DLD1 (cell line): ENCODE measurements around the gene ALDH5A1.
"Not testable (repeated sequence)": the region's sequence is repeated elsewhere in the genome, so short reads cannot be mapped to it uniquely, and the experiment has no call there.

Source experiments
- in situ Hi-C: cut with HindIII; loops from 2 replicates; pipeline ENCODE4 v1.10.0; 2017; ENCODE audit warnings: low sequenced_read_pairs

The ALDH5A1 gene

DNA sequence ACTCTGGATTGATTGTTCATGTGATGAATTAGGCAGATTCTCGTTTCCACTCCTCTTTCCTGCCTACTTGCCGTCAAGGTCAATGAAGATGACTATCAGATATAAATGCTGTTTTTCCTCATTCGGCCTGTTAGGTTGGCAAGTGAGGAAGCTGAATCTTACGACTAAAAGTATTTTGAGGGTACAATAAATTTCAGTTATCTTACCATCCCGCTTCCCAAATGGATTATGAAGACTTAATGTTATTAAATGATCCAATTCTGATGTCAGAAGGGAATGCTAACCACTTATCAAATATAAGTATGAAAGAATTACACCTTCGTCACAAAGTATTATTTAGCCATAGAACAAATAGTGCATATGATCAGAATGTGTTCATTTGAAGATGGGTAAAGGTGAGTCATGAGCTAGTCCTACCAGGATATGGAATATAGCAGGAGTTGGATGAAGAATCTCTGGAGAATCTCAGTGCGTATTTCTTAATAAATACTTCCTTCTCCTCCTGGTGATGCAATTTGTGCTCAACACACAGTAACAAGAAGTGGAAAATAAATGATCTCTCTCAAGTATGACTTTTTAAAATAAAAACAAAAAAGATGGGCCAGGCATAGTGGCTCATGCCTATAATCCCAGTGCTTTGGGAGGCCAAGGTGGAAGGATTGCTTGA is 10.0 kb upstream of the ALDH5A1 start:
- in situ Hi-C loops: no loop called here

DNA sequence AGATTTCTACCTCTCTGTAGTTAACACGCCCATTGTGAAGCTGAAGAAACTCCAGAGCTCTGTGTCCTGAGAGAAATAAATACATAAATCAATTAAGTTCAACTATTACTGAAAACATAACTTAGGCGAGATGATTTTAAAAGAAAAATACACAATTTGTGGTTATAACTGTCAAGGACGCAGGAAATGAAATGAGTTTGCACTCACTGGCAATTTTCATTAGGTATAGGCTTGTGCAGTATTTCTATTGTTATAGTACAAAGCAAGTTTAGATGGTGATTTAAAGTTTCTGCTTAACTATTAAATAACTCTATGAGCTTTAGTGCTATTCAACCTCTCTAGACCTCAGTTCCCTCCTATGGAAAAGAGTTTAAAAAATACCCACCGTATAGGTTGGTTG is 8.7 kb upstream of the ALDH5A1 start:
- in situ Hi-C loops: no loop called here

DNA sequence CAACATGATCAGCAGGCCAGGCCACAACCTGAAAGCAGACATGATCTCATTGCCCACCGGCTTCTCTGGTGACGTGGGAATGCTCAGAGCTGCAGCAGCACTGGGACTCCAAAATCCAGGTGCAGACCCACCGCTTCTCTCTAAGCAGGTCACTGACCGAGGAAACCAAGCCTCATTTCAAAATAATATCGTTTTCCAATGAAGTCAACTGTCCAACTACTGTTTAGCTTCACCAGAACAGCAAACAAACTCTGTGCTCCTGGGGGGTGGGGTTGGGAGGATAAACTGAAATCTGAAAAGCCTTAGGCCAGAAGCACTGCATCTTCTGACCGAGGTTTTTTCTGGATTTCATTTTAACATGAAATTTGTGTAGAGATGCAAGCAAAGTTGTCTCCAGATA is 5.3 kb upstream of the ALDH5A1 start, which contains the start of gene GPLD1:
GPLD1 (minus strand) TSS at position 109 of the 400 bp plus-strand sequence; CDS start at position 42, 67 bp downstream.
- in situ Hi-C loops: no loop called here

DNA sequence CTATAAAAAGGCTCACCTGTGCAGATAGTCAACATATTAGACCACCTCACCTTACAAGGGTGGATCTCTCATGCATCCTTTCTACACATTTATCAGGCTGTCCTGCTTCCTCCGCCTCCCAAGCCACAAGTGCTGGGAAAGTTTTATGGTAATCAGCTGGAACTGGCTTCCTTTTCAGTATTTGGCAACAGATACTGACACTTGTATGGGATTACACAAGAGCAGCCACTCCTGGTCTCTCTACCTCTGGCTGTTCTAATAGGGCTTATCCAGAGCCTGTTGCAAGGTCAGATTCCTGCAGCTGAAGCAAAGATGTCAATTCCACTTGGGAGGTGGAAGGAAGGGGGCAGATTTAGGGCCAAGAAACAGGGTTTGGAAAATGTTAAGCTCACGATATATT is 4.9 kb upstream of the ALDH5A1 start:
- in situ Hi-C loops: no loop called here

DNA sequence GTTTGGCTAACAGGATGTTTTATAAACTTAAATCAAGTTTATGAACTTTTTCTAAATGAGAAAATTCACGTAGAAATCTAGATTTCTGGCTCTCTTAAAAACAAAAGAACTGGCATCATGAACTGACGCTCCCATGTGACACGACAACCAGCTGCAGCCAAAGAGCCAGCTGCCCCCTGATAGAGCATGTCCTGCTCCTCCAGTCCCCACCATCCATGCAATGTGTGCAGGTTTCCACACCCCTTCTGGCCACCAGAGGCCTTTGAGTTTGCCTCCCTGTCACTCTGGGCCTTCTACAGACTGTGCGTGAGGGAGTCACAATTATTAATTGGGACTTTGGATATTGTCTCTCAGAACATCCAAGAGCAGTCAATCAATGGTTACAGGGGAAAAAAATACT is 3.8 kb upstream of the ALDH5A1 start:
- in situ Hi-C loops: no loop called here

DNA sequence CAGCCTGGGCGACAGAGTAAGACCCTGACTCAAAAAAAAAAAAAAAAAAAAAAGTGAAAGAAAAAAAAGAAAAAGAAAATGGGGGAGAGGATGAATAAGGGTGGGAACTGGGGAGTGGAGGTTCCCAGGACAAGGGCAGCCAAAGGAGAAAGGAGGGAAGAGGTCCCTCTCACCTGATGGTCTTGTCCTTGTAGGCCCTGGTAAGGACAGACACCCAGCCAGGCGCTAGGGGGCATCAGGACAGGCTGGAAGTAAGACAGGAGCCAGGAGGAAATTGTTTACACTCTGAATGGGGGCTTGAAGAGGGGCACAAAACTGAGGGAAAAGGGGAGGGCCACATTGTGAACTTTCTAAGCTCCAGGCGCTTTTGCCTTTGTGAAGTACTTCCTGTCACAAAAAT is 2.3 kb upstream of the ALDH5A1 start:
- in situ Hi-C loops: no loop called here

DNA sequence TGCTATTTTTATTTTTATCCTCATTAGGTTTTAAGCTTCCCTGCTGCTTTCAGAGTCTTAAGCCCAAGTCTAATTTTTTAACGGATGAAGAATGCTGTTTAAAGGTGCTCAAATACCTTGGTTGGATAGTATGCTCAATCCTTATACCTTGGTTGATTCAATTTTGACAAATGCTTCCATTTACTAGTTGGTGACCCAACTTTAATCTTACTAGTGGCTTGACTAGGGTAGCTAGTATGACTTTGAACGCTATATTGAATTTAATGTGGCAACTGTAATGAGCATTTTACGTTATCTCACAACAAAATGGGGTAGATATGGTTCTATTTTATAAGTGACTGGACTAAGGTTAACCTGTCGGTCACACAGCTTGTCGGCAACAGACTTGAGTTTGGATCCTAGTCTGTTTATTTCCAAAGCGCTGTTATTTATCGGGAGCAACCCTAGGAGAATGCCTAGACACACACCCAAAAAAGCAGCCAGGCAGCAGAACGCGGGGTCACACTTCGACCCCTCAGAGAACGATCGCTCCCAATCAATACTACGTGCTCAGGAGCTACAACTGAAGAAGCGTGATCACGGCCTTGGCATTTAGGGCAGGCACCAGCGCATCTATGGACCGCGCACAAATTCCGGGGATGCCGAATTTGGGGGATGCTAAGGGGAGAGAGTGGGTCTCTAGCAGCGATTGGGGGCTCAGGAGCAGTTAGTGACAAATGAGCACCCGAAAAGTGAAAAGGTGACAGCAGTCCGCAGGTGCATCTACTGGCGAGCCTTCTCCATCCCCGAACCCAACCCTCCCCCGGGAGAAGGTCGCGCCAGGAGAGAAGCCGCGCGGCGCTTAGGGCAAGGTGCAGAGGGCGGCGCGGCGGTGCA is 586 bp upstream of the ALDH5A1 start:
- in situ Hi-C loops: no loop called here

DNA sequence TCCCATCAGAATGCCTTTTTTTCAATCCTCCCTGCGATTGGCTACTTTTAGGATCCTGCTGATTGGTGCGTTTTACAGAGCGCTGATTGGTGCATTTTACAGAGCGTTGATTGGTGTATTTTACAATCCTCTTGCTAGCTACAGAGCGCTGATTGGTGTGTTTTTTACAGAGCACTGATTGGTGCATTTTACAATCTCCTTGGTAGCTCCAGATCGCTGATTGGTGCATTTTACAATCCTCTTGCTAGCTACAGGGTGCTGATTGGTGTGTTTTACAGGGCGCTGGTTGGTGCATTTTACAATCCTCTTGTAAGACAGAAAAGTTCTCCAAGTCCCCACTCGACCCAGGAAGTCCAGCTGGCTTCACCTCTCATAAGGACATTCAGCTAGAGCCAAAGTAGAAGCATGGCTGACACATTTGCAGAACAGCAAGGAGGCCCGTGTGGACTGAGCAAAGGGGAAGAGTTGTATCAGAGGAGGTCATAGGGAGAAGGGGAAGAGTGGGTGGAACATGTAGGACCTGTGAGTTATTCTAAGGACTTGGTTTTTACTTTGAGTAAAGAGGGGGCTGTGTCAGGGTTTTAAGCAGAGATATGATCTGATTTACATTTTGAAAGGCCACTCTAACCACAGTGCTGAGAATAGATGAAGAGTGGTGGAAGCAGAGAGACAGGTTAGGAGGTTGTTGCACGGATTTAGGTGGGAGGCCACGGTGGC is 2.6 kb downstream of the ALDH5A1 start:
- in situ Hi-C loops: no loop called here

DNA sequence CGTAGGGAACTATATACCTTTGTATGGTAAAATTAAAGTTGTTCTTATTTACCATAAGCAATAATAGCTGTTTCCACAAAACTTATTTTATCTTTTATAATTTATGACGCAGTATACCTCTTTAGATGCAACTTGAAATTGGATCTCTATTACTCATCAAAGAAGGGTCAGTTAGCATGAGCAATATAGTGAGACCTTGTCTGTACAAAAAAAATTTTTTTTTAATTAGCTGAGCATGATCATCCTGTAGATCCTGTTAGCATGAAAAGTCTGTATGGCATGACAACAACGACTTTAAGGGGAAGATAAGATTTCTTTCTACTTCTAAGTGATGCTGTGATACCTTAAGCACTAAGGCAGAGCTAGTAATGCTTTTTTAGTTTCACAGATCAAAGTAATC is 5.9 kb downstream of the ALDH5A1 start:
- in situ Hi-C loops: no loop called here

DNA sequence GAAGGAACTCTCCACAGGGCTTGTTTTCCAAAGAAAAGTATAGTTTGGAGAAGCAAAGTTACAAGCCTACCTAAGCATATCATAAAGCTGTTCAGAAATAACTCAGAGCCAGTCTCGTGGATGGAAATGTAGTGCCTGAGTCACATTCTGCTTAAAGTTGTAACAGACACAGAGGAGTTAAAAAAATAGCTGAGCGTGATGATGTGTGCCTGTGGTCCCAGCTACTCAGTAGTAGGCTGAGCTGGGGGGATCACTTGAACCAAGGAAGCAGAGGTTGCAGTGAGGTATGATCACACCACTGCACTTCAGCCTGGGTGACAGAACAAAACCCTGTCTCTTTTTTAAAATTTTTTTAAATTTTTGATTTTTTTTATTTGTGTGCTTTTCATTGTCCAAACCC is 6.6 kb downstream of the ALDH5A1 start:
- in situ Hi-C loops: no loop called here

DNA sequence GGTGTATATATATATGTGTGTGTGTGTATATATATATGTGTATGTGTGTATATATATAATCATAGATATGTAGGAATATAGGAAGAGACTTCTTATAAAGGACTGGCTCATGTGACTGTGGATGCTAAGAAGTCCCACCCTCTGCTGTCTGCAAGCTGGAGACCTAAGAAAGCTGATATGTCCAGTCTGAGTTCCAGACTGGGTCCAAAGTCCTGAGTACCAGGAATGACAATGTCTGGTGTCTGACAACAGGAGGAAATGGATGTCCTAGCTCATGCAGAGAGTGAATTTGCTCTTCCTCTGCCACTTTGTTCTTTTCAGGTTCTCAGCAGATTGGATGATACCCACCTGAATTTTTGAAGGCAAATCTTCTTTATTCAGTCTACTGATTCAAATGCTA is 7.1 kb downstream of the ALDH5A1 start:
- in situ Hi-C loops: no loop called here

DNA sequence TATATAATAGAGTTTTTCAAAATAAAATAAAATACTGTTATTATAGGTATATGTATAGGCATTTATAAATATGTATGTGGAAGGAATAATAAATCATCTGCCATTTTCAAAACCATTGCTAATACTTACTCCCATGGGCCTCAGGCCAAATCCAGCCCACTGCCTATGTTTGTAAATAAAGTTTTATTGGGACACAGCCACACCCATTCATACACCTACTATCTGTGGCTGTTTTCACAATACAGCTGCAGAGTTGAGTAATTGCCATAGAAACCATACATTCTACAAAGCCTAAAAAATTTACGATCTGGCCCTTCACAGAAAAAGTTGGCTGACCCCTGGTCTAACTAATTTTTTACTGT is 9.5 kb downstream of the ALDH5A1 start:
- in situ Hi-C loops: no loop called here

DNA sequence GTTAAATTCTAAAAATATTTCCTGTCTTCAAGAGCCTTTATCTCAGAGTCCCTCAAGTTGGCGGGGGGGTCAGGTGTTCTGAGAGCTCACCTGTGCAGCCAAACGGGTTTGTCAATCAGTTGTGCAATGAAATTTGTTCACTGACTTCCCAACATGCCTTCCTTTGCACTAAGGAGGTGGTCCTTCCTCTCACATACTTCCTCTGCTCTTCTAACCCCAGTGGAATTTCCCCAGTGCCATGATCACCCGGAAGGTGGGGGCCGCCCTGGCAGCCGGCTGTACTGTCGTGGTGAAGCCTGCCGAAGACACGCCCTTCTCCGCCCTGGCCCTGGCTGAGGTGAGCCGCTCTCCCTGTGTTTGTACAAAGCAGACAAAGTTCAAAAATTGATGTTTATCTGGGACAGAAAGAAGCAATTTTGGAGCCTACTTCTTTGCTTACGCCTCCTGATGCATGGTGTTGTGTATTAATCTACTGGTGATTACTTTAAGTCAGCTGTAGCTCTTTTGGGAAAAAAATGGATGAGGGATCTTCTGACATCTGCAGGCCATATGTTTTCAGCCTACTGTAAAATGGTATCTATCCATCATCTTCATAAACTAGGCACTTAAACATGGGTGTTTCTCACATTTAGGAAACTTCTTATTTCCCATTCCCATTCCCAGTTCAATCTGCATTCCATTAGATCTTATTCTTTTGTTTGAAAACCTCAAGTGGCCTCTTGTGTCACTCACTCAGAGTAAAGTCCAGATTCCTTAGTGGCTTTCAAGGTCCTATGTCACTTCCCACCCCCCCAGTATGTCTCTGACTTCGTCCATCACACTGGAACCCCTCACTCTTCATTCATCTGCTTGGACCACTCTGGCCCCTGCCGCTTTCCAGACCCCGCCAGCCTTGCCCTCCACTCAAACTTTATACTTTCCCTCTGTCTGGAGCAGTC is 10.1 kb downstream of the ALDH5A1 start:
- in situ Hi-C loops: no loop called here

DNA sequence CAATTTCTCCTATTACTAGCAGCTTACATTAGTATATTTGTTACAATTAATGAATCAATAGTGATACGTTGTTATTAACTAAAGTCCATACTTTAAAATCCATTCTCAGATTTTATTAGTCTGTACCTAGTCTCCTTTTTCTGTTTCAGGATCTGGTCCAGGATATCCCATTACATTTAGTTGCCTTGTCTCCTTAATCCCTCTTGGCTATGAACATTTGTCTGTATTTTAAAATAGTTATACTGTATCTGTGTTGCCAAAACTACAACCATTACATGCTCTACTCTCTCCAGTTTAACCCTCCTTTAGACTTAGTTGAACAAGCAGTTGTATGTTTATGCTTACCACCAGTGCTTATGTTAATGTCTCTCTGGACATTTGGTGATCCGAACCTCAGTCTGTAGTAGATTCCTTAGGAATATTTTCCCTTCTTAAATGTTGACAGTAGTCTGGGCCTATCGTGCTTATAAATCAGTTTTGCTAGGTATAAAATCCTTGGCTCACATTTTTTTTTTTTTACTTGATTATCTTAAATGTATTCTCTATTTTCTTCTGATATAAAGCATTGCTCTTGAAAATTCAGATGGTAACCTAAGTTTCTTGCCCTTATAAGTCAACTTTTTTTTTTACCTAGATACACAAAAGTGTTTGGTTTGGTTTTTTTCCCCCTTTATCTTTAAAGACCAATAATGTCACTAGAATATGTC is 12.2 kb downstream of the ALDH5A1 start:
- in situ Hi-C loops: no loop called here

DNA sequence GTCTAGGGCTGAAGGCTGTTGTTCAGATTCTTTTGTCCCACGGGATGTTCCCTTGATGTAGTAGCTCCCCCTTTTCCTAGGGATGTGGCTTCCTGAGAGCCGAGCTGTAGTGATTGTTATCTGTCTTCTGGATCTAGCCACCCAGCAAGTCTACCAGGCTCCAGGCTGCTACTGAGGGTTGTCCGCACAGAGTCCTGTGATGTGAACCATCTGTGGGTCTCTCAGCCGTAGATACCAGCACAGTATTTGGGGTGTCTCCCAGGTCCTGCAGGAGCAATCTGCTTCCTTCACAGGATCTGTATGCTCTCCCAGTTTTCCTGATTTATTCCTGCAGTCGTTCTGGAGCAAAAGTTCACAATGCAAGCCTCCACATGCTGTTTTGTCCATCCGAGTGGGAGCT is 17.2 kb downstream of the ALDH5A1 start:
- in situ Hi-C loops: not testable (repeated sequence)

DNA sequence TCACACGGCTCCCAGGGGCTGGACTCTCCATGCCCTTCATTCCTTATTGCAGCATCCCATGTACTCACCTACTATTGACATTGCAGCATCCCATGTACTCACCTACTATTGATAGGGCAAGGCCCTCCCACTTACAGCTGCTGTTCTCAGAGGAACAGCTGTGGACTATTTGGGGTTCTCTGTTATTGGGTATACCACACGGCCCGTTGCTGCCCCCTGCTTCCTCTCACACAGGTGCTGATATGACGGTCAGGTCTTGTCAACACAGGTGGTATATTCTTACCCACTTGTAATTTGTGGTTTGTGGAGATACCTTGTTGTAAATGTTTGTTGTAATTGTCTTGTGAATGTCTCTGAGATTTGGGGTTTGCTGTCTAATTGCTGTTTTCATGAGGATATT is 18.8 kb downstream of the ALDH5A1 start:
- in situ Hi-C loops: no loop called here

DNA sequence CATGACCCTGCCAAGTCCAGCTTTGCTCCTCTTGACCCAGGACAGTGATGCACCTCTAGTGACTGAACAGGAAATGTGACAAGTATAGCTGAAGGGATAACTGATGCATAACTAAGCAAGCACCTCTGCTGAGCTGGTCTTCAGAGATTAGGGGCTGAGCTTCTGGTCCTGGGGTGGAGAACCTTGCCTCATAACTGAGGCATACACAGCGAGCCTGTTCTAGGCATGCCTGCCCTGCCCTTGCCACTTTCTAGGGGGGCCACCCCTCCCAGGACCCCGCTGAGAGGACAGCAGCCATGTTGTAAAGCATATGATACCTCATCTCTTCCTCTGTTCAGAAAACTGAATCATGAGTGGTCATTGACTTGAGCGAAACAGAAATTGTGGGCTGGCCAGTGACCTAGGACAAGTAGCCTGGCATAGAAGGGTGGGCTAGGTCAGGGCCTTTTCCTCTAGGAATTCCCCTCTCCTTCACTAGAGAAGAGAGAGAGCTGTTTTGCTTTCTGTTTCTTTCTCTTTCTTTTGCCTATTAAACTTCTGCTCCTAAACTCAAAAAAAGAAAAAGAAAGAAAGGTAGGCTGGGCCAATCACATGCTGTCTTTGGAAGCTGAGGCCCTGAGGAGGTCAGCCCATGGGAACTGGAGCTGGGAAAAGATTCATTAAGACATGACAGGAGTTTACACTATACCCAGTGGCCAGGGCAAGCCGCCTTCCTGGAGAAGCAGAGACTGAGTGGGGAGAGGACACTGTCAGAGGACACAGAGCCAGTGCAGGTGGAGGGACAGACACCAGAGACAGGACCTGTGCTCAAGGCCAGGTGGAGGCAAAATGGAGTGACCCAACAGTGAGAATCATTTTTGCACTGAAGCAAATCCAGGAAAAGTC is 23.1 kb downstream of the ALDH5A1 start:
- in situ Hi-C loops: no loop called here

DNA sequence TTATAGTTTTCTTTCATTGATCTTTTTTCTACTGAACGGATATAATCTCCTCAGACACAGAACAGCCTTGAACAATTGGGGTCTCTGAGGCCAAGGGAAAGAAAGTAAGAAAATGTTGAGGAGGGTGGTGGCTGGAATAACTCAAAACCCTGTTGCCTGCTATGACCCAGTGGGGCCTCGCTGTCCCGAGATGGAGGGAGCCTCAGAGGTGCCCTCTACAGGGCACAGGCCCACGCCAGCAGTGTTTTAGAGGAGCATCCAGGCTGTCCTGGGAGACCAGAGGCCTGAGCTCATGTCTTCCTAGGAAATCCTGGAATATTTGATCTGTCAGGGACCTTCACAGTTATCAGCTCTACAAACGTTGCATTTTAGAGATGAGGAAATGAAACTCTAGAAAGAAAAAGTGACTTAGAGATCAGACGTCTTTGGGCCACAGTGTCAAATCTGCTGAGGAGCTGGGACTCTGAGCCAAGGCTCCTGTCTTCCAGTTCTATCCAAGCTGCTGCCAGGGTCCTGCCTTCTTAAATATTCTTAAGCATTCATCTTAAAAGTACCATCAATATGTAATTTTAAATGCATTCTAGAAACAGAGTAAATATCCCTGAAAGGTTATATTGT is 26.3 kb downstream of the ALDH5A1 start:
- in situ Hi-C loops: no loop called here
